H1 (cell line): ENCODE results near the gene QRICH1. TPM values are rescaled to one million over a fixed set of nuclear protein-coding genes. Genes with fewer than 3 reads are reported as not detected.

ENCODE experiments used
- BCL11A ChIP-seq, 2 experiments: IDR thresholded peaks; one replicate each; pipeline ENCODE4 v1.6.1; 2011; ENCODE audit warnings: low read depth in 2 of 2, low read length in 2 of 2, mild to moderate bottlenecking in 2 of 2
- CHD1 ChIP-seq: IDR thresholded peaks from 2 replicates; pipeline ENCODE4 v1.6.1; 2012; ENCODE audit warnings: low read depth, low read length, improper control_type of control experiment
- CHD7 ChIP-seq: fragments of 300-600 bp; sonication (generic); IDR thresholded peaks from 2 replicates; pipeline ENCODE4 v1.7.1; 2012; ENCODE audit warnings: low read length, moderate library complexity, mild to moderate bottlenecking, inconsistent platforms; ENCODE audit not compliant: insufficient replicate concordance
- GABPA ChIP-seq: IDR thresholded peaks from 2 replicates; pipeline ENCODE4 v1.6.1; 2011; ENCODE audit warnings: mild to moderate bottlenecking, low read length, moderate library complexity, borderline replicate concordance; ENCODE audit not compliant: insufficient read depth
- KDM4A ChIP-seq: IDR thresholded peaks from one replicate; pipeline ENCODE4 v1.7.1; 2012; ENCODE audit warnings: low read depth, mild to moderate bottlenecking, moderate library complexity, low read length, inconsistent platforms; ENCODE audit not compliant: severe bottlenecking
- MAFK ChIP-seq: IDR thresholded peaks from 2 replicates; pipeline ENCODE4 v1.6.1; 2012; ENCODE audit warnings: low read depth, mild to moderate bottlenecking, improper control_type of control experiment, low read length
- NANOG ChIP-seq: IDR thresholded peaks from 2 replicates; pipeline ENCODE4 v1.6.1; 2011; ENCODE audit warnings: low read length, low read depth, mild to moderate bottlenecking, inconsistent platforms; ENCODE audit not compliant: insufficient read depth, poor library complexity, severe bottlenecking
- POLR2AphosphoS5 ChIP-seq: IDR thresholded peaks from 2 replicates; pipeline ENCODE4 v1.6.1; 2011; ENCODE audit warnings: low read depth, low read length
- SP2 ChIP-seq: IDR thresholded peaks from 2 replicates; pipeline ENCODE4 v1.6.1; 2012; ENCODE audit warnings: mild to moderate bottlenecking, low read length, inconsistent platforms
- ZNF274 ChIP-seq: IDR thresholded peaks from 2 replicates; pipeline ENCODE4 v1.7.0; 2012; ENCODE audit warnings: low read length, borderline replicate concordance; ENCODE audit errors: extremely low read depth
- polyA plus RNA-seq, 7 experiments: library from polyadenylated mRNA; depleted of rRNA in 3 of 7; stranded (reverse) in 5 of 7; unstranded in 2 of 7; fragments of >200 nt in 5 of 7; fragments of 200-250 nt in 2 of 7; gene quantifications; 1 replicate in 5 of 7; 2 replicates in 1 of 7; 4 replicates in 1 of 7; pipeline versions ENCODE4 v1.2.1 to v1.2.3, GENCODE V29; 2011 to 2013; ENCODE audit warnings: missing spikeins in 2 of 7, mixed read lengths in 2 of 7
- total RNA-seq: library from RNA; stranded (reverse); fragmentation: NEBNext Ultra II Directional; extraction: Animal tissue kit (Norgen Biotek cat#: 25700); gene quantifications from 2 replicates; pipeline ENCODE4 v1.2.1, GENCODE V29; 2021

QRICH1 gene
- total and polyA plus RNA-seq, 2 of the 8 experiments (the other 6 are each of a cell fraction or from before 2014, with no cell fraction given): 128 to 142 TPM

GRCh38 chr3:49020330-49021212, 73.3 kb downstream of the QRICH1 start (continued):
- no peak for TF ChIP-seq CHD7
- no peak for TF ChIP-seq KDM4A
- TF ChIP-seq MAFK: no peak
- no peak for TF ChIP-seq CHD1
- TF ChIP-seq GABPA: no peak
- no peak for TF ChIP-seq POLR2AphosphoS5
- TF ChIP-seq NANOG: no peak
- no peak for TF ChIP-seq SP2
- TF ChIP-seq BCL11A (IDR thresholded peaks at IDR 0.05; ENCODE audit: low read depth in 2 of 2, low read length in 2 of 2): no peak
- no peak for TF ChIP-seq ZNF274
